ENCODE results near the gene UBE2E1.
"Not testable (repeated sequence)": the region's sequence is repeated elsewhere in the genome, so short reads cannot be mapped to it uniquely, and the experiment has no call there.

The UBE2E1 gene

DNA sequence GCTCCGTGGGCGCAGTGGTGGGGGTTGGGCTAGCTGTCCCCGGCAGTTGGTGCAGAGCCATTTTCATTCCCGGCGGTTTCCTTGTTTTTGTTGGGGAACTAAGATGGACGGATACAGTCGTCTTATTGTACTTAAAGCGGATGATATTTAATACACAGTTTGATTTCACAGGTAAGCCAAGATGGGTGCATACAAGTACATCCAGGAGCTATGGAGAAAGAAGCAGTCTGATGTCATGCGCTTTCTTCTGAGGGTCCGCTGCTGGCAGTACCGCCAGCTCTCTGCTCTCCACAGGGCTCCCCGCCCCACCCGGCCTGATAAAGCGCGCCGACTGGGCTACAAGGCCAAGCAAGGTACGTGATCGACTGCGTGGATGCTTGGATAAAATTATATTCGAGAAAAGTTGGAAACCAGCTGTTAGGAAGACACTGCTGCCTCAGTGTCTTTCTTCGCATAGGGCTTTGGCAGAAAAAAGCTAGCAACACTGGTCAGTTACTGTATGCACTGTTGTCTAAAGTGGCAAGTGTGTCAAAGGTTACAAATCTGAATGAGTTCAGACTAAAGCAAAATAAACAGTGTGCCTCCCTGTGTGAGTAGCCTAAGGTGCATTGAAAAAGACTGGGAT lies 112.0 kb downstream of the UBE2E1 start:
- not testable (repeated sequence) for DNase-seq (ENCODE audit: low read depth)

DNA sequence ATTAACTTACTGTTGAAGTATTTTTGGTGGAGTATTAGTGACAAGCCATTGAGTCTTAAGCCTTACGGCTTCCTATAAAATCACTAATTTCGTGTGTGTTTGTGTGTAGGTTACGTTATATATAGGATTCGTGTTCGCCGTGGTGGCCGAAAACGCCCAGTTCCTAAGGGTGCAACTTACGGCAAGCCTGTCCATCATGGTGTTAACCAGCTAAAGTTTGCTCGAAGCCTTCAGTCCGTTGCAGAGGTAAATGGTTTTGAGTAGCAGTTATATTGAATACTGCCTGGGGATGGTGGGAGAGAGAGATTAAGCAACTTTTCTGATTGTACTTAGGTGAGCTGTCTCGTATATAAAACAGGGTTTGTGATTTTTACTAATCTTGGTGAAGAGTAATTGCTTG lies 112.6 kb downstream of the UBE2E1 start:
- DNase-seq (ENCODE audit: low read depth): not testable (repeated sequence)

DNA sequence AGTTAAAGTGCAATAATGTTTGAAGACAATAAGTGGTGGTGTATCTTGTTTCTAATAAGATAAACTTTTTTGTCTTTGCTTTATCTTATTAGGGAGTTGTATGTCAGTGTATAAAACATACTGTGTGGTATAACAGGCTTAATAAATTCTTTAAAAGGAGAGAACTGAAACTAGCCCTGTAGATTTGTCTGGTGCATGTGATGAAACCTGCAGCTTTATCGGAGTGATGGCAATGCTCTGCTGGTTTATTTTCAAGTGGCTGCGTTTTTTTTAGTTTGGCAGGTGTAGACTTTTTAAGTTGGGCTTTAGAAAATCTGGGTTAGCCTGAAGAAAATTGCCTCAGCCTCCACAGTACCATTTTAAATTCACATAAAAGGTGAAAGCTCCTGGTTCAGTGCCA lies 113.9 kb downstream of the UBE2E1 start:
- DNase-seq (ENCODE audit: low read depth): no peak

DNA sequence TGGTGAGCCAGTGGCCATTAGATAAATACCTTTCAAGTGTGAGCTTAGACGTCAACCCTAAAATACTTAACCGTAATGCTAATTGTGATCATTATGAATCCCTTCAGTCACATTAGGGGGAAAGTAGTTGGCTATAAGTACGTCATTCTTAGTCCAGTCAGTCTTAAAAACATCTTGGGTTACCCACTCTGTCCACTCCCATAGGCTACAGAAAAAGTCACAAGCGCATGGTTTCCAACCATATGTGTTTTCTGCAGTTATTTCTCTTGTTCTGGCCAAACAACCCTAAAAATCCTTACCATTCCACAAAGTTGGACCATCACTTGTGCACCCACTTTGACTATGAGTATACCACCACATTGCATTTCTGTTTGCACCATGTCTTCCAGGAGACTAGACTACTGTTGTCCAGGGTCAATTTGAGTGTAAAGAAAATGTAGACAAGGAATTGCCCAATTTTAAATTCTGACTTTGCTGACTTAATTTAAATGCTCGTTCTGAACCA lies 114.4 kb downstream of the UBE2E1 start:
- DNase-seq (ENCODE audit: low read depth): no peak

DNA sequence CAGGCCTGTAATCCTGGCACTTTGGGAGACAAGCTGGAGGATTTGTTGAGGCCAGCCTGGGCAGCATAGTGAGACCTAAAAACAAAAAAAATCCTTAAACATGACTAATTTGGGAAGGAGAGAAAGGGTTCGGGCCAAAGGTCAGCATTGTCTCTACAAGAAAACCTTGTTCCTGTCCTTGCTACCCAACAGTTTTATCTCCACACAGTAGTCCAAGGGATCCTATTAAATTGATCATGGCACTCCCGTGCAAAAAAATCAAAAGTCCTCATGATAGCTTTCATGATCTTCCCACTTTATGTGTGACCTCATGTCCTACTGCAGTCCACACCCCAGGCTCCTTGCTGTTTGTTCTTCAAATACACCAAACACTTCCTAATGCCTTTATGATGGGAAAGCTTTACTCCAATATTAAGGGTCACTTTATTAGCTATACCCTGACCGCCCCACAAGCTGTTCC lies 115.3 kb downstream of the UBE2E1 start:
- no peak for DNase-seq (ENCODE audit: low read depth)

DNA sequence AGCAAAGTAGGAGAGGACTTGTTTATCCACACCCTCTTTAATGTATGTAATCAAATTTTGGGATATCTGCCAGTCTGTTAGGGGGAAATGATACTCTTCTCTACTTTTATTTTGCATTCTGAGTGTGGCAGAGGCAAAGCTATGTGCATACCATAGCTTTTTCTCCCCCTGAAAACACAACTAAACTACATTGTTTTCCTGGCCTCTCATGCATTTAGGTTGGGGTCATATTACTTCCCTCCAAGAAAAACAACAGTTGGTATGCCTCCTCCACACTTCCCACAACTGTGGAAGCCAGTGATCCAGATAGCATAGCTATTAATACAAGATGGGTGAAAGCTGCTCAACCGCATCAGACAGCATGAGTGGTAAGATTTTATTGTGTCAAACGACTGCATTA lies 118.0 kb downstream of the UBE2E1 start:
- no peak for DNase-seq (ENCODE audit: low read depth)

DNA sequence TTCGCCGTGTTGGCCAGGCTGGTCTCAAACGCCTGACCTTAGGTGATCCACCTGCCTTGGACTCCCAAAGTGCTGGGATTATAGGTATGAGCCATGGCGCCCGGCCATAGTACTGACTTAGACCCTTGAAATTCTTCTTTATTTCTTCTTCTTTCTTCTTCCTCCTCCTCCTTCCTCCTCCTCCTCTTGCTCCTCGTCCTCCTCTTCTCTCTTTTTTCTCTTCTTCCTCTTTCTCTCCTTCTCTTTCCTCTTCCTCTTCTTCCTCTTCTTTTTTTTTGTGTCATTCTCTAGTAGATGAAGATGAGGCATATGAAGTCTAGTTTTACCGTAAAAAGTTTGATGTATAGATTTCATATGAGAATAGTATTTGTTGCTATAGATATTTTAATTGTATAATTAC lies 120.5 kb downstream of the UBE2E1 start:
- no peak for DNase-seq (ENCODE audit: low read depth)

DNA sequence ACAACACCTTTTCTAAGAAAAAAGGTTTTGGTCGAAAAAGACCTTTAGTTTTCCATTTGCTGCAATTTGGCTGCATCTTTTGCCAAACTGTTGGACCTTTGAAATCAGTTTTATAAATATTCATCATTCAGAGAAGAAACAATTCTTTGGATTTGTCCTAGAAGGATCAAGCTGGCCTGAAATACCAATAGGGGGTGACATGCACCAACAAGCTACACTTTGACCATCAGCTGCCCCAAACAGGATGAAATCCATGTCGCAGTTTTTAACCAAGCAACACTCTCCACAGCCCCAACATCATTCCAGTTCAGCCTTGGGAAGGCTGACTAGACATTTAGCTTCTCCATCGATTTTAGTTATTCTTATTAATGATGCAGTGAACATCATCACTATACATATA lies 121.0 kb downstream of the UBE2E1 start:
- no peak for DNase-seq (ENCODE audit: low read depth)

DNA sequence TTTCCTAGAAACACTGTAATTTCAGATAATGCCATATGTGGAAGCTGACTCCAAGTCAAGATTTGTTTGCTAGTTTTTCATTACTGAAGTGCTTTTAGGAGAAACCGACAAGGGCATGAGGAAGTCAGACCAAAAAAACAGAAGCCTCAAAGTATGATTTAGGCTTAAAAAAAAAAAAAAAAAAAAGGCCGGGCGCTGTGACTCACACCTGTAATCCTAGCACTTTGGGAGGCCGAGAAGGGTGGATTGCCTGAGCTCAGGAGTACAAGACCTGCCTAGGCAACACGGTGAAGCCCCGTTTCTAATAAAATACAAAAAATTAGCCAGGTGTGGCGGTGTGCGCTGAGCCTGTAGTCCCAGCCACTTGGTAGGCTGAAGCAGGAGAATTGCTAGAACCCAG lies 122.8 kb downstream of the UBE2E1 start:
- DNase-seq (ENCODE audit: low read depth): no peak

DNA sequence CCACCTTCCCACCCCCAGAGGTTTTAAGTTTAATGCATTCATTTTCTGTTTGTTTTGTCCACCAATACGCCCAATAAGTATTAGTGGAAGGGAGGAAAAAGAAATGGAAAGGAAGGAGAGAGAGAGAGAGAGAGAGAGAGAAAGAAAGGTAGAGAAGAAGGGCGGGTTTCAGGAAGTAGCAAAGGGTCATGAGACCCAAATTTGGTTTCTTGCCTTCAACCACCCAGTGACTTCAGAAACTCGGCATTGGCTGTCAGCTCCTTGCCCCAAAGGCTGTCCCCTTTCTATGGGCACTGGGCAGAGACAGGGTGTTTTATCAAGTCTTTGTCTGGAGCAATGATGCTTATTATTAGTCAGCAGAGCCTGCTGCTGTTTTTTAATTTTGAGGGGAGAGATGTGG lies 125.8 kb downstream of the UBE2E1 start:
- no peak for DNase-seq (ENCODE audit: low read depth)

DNA sequence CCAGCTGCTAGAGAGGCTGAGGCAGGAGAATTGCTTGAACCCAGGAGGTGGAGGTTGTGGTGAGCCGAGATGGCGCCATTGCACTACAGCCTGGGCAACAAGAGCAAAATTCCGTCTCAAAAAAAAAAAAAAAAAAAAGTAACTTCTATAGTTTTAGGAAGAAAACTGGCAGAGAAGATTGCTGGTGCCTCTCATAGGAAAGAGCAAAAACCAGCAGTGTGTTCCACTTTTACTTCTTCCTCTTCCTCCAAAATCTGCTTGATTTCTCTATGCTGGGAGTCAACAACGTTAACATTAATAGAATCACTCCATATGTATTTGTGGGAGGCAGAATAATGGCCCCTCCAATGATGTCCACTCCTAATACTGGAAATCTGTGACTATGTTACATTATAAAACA lies 126.8 kb downstream of the UBE2E1 start:
- no peak for DNase-seq (ENCODE audit: low read depth)

DNA sequence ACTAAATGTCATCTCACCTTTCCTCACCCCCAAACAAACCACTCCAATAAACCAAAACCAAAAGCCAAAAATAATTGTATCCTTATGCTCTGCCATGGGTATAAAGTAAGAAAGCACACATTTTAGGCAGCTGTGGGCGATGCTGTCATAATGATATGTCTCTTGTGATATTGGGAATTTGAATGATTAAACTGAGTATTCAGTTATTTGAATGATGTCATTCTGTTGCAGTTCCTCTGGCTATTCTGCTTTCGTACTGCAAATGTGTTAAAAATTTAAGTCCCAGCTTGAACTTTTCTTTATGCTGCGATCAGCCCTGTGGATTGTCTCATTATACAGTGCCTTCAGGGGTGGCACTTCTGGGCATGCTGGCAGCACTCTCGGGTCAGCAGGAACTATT lies 128.5 kb downstream of the UBE2E1 start:
- DNase-seq (ENCODE audit: low read depth): no peak

DNA sequence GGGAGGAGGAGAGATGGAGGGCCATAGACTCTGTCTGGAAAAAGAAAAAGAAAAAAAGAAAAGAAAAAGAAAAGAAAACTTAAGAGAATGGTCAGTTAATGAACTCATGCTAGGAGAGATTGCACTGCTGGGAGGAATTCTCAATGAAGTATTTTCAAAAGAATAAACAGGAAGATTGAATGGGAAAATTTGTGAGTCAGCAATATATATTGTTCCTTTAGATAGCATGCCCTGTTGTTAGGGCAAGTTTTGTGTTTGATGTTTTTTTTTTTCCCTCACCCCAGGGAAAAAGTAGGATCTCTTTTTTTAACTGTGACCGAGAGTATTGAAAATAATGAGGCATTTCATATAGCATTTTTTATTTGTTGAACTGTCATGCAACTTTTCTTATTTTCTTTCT lies 131.5 kb downstream of the UBE2E1 start:
- no peak for DNase-seq (ENCODE audit: low read depth)

DNA sequence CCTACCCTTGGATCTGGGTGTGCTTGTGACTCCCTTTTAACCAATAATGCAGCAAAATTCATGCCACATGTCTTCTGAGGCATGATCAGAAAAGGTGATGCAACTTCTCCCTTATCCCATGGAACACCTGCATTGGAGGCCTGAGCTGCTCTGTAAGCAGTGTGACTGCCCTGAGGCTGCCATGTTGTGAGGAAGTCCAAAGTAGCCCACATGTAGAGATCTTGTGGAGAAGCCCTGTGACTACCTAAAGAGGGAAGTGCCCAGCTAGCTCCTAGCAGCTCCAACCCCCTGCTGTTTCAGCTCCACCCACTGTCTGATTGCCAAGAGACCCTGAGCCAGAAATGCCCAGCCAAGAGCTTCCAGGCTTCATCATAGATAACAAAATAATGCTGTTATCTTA lies 132.9 kb downstream of the UBE2E1 start:
- DNase-seq (ENCODE audit: low read depth): no peak

DNA sequence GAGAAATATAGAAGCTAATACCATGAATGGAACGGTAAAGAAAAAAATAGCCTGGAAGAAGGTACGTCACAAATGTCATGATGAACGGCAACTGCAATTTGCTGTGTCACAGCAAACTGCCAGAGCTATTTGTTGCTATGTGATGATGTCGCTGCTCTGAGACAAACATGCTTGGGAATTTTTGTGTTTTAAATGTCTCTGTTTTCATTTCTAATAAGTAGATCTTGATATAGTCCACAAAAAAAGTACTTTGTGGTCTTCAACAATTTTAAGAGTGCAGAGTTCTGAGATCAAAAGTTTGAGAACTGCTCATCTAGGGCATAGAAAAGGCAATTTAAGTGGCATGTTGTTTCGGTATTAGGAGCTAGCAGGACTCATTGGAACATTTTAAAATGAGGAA lies 135.0 kb downstream of the UBE2E1 start:
- no peak for DNase-seq (ENCODE audit: low read depth)

All from fibroblast of the conjunctiva (primary cell).